T-helper 2 cell (primary cell): Measurements from ENCODE around the gene USP2.

Source experiments
- DNase-seq, 5 experiments: peaks; one replicate each; pipeline versions ENCODE4 v3.0.0 to v3.0.0-alpha.2; 2012 to 2022

USP2 gene

DNA sequence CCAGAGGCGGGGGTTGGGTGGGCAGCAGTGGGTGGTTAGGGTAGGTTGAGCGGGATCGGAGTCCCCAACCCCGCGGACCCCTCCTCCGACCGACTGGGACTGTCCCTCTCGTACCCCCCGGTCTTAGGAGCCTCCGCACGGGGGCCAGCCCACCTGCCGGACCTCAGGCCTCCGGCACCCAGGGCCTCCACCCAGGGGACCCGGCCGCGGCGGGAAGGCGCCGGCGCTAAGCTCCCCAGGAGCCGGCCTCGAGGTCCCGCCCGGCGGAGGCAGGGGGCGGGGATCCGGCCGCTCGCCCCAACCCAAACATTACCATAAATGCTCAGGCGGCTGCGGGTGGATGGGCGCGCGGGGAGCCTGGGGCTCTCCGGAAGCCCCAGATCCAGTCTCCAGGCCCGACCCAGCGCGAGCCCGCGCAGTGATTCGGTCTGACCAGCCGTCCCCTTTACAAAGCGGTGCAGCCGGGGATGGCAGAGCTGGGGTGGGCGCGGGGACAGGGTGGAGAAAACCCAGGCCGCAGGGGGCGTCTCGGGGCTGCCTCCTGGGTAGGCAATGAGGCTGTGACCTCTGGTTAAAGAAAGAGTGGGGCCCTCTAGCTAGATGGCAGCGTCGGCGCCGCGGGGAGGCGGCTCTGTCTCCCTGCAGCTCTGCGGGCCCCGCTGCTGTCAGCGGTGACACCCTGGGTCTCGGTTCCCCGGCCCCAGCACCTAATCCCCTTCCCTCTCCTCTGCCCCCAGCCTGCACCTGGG, 60.5 kb downstream of the USP2 start:
- peak in 3 of 5 experiments; percentile 34 to 76 (median 39) for DNase-seq

DNA sequence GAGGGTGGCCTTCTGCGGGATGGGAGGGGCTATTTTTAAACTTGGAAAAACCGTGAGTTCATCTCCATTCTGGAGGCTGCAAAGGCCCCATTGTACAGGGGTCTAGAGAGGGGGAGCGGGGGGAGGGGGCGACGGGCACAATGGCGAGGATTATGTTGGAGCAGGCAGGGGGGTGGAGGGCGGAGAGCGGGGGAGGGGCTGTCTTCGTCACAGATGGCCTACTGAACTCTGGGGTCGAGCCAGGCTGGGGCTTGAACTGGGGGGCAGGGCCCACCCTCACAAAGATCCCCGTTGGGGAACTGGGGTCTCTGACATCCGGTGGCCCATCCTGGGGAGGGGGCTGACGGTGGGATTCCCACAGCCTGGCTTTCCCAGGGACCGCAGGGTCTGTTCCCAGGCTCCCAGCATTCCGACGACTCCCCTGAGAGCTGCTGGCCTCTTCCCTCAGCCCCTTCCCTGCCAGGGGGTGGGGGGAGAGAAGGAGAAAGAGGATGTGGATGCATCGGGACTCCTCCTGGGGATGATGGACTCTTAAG, 61.2 kb downstream of the USP2 start:
- no peak for DNase-seq

DNA sequence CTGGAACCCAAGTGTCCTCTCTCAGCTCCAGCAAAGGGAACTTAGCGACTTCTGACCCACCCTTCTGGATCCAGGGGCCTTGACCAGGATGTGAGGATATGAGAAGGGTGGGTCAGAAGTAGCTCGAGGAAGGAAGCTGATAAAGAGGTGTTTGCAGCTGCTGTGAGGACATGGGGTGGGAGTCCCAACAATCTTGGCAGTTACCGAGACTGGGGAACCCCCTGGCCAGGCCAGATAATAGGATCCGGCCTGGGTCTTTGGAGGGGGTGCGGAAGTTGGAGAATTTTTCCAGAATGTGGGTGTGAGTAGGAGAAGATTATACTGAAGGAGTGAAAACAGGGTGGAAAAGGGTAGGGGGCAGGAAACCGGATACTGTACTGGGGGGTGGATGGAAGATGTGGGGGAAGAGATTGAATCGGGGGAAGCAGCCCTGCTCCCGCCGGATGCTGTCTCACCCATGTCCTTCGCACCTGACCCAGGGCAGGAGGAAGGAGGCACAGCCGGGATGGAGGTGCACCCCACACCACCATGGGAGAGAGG, 61.7 kb downstream of the USP2 start:
- no peak for DNase-seq

DNA sequence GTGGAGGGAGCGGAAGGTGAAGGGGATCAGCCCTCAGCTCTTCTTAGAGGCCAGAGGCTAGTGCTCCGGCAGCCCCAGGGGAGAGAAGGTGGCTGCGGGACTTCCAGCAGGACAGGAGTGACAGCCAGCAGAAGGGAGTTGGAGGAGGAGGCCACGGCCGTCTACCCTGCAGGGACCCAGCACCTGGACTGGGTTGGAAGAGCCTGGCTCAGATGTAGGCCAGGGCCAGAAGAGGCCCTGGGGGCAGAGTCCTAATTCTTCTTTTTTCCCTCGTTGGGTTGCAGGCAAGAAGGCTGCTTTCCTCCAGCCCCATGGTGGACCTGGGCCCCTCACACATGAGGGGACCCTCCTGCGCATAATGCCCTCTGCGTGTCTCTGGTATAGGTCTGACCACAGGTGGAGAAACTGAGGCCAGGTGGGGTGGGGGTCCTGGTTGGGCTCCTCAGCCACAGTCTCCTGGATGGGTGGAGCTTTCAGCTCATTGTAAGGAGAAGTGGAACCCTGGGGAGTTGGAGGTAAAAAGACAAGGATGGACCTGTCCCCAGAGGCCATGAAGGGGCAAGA, 62.3 kb downstream of the USP2 start:
- DNase-seq = no peak

DNA sequence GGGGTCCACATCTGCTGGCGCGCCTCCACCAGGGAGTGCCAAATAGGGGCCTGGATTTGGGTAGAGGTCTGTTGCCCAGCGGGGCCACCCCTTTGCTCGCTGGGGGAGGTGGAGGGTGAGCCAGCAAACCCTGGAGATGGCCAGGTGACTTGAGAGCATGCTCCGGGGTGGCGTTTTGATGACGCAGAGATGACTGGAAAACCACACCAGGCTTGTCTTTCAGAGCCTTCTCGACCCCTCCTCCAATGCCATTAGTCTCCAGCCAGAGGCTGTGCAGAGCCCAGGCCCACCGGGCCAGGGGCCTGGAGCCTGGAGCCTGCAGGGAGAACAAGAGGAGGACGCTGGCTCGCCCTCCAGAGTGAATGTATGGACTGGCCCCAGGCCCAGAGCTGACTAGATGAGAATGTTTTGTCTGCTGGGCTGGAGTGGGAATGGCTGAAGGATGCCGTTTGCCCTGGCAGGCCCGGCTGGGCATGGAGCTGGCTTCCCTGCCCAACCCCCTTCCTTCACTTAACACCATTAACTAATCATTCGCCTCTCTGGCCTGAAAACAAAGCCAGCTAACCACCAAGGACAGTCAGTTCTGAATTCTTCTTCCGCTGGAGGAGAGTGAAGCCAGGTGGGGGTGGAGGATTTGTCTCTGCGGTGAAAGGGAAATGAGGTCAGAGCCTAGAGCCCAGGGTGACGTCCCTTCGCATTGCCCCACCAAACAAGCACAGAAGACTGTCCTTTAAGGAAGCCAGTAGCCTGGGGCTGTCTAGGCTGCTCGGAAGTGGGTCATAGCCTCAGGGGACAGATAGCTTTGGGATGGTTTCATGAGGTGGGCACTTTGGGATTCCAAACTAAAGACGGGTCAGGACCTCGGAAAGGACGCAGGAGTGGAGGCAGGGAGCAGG, 63.0 kb downstream of the USP2 start:
- DNase-seq = peak in 2 of 5 experiments; percentile 54 to 71

DNA sequence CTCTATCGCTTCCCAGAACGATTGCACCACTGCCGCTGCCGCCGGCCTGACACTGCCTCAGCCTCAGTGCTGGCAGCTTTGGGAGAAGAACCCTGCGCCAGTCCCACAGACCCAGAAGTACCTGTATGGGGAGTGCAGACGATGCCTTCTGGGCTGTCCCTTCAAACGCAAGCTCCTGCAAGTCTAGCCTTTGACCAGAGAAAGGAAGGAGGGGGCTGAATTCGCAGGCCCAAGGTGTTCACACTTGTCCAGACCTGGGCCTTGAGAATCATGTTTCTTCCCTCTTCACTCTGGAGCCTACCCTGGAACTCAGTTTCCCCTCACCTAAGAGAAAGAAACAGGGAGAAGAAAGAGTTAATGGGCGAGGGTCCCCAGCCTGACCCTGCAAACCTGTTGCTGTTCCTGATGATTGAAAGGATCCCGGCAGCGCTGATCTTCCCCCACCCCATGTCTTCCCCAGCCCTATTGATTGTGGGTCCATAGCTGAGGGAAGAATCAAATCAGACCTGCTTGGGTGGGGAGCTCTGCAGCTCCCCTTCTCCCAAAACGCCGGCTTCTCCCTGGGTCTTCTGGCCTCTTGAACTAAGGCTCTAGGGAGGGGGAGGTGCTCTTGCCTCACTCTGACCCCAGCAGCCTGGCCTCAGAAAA, 63.8 kb downstream of the USP2 start:
- DNase-seq = no peak

DNA sequence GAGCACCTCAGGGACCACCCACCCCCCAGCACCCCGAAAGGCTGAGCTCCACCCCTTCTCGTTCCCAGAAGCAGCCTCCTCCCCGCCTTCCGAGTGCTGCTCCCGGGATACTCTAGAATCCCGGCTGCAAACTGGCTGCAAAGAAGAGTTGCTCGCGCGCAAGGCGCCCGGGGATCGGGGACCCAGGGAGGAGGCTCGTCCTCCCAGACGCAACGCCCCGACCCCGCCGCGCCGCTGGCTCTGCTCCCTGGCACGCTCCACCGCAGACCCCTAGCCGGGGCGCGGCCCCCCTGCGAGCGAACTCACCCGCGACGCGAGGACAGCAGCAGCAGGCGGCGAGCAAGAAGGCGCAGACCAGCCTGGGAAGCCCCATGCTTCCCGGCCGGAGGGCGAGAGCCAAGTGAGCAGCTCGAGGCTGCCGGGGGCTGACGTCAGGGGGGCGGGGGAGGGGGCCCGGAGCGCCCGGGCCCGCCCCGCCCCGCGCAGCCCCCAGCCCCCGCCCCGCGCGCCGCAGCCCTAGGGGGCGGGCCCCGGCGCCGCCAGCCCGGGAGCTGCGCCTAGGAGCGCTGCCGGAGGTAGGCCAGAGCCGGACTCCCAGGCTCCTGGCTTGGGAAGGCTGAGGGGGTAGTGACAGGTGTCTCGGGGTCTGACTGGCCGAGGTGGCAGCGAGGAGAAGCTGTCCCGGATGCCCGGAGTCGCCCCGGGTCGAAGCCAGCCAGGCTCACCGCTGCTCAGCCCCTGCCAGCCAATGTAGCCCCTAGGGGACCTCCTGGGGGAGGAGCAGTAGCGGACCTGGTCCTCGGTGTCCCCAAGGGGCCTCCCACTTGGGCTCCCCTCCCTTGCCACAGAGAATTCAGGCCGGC, 64.5 kb downstream of the USP2 start, which contains the start of gene MCAM:
TSS of gene MCAM (minus strand) at position 402 of the 863 bp plus-strand sequence. CDS start at position 373, 29 bp downstream.
- DNase-seq = no peak

DNA sequence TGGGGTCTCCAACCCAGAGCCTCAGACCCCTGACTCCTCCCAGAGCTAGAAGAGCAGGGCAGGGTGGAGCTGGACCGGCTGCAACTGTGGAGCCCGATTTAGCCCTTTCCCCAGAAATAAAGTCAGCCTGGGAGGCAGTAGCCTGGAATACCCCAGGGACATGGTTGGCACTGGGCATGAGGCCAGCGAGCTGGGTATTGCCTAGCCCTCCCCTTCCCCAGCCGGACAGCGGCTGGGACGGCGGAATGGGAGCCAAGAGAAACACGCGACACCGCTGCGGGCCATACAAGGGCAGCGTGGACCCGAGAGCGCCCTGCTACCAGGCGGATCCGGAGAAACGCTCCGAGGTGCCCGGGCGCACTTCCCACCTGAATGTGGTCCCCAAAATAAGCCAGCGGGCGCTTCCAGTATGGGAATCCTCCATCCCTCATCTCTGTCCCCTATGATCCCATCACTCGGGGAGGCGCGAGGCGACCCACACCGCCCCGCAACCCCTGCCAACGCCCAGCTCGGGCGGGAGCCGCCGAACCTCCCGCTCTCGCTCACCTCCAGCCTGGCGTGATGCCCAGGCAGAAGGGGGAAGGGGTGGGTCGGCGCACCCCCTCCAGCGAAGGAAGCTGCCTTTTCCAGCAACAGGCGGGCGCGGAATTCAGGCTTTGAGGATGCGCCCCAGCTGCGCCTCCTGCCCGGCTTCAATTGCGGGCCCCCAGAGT, 65.3 kb downstream of the USP2 start:
- DNase-seq = no peak

DNA sequence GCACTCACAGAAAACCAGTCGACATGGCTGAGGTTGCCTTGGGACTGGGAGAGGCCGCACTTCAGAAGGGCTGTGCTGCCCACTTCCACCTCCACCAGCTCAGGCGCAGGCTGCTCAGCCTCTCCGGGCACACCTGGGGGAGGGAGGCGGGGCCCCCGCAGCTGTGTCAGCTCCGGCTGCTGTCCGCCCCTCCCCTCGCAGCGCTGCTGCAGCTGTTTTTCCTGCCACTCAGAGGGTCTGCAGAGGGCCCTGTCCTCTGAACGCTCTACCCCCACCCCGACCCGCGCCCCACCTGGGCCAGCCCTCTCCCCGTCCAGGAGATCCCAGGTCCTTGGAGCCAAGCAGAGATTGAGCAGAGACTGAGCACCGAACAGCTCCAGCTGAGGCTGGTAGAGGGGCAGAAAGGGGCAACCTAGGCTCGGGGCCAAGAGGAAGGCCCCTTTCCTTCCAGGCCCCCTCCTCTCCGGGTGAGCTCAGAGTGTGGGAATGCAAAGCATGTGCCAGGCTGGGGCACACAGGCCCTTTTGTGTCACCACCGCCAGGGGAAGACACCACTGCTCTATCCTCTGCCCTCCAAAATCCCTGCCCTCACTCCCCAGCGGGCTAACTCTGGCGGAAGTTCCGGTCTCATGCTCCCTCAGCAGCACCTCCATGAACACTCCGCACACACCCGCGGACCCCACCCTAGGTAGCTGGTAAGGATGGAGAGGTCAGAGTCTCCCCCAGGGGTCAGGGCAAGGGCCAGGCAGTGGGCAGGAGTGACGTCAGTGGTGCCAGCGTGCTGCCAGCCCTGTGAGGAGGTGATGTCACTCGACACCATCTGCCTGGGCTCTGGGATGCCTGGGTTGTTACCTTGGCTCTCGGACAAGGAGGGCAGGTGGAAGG, 66.1 kb downstream of the USP2 start:
- peak in 3 of 5 experiments; percentile 36 to 56 (median 44) for DNase-seq

DNA sequence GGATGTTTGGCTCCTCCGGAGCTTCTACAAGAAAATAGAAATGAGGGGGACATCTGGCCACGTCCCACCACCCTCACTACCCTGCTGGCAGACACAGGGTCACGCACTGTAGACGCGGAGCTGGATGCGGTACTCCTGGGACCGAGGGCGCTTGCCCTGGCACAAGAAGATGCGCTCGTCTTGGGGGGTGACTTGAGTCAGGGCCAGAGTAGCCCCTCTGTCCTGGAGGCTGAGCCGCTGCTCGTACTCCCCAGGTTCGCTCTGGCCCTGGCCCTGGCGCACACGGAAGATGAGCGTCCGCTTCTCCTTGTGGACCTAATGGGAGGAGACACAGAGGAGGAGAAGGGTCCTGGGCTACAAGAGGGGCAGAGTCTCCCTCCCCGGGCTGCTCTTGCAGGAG, 66.8 kb downstream of the USP2 start:
- no peak for DNase-seq

DNA sequence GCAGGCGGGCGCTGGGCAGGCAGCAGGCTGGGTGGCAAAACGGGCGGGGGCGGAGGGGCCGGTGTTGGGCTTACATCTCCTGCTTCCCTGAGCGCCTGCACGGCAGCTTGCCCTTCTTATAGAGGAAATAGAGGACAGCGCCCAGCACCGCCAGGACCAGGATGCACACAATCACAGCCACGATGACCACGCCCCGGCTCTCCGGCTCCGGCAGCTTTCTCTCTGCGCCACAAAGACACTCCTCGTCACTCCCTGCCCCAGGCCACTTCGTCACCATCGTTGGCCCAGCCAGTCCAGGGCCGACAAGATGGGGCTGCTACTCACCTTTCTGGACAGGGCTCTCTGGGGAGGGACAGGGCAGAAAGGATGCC, 70.8 kb downstream of the USP2 start:
- no peak for DNase-seq

DNA sequence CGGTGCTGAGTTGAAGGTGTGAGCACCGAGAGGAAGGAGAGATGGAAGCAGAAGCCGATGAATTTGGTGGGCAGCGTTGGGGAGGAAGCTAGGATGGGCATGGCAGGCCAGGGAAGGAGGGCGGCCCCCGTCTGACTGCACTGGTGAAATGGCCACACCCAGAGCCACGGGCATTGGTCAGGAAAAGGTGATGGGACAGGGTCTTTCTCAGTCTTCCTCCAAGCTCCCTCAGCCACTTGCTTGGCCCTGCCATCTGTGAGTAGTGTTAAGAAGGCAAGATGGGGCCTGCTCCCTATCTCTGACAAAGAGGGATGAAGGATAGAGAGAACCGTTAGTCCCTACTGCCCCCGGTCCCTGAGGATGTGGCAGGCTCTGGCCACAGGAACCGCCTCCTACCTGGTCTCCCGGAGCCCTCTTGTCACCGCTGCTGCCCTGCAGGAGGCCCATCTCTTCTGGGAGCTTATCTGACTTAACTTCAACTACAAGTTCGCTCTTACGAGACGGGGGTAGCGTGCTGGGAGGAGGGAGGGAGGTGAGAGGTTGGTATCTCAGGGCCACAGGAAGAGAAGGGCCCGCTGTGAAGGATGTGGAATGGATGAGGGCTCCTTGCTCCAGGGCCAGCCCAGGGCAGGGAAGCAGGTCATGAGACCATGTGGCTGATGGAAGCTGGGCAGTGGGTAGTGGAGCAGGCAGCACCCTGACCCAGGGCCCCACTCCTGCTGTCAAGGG, 71.4 kb downstream of the USP2 start:
- no peak for DNase-seq

DNA sequence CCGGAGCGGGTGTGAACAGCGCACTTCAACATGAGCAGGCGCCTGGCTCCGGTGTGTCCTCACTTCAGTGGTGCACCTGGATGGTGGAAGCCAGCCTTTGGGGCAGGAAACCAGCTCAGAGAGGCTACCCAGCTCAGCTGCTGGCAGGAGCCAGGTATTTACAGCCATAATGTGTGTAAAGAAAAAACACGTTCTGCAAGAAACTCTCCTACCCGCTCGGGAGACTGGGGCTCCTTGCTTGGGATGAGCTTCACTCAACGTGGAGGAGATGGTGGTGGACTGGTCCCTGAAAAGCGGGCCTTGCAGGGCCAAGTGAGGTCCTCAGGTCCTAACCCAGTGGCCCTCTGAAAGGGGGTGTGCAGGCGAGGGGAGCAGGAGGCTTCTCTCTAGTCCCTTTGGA, 72.1 kb downstream of the USP2 start:
- DNase-seq = no peak

DNA sequence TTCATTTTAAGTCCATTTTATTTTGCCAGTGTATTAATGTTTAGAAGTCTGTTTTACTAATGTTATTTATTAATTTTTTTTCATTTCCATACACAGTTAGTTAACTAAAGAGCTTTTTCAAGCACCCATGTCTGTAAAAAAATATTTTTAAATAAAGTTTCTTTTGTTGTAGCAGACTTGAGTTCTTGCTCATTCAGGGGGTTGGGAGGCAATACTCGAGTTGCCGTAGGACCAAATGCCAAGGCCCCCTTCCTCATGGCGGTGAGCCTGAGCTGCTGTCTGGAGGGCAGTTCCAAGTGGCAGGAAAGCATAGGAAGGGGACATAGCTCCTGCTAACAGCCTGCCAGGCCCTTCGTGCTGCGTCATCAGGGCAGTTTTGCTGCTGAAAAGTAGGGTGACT, 73.5 kb downstream of the USP2 start:
- DNase-seq = no peak

DNA sequence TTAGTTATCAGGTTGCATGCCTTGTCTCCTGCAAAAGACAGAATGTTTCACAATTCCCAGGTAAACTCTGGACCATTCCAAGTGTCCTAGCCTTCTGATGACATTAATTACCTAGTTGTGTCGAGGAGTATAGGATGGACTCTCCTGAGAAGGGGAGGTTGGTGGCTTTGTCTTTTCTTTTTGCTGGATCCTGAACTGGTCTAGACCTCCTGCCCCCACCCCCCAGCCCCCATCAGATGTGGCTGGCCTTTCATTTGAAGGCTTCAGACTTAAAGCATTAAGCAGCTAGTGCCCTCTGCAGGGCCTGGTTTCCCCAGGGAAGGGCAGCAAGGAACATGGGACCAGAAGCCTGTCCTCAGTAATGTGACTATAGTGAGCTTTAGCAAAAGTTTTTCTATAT, 74.3 kb downstream of the USP2 start:
- DNase-seq = no peak

DNA sequence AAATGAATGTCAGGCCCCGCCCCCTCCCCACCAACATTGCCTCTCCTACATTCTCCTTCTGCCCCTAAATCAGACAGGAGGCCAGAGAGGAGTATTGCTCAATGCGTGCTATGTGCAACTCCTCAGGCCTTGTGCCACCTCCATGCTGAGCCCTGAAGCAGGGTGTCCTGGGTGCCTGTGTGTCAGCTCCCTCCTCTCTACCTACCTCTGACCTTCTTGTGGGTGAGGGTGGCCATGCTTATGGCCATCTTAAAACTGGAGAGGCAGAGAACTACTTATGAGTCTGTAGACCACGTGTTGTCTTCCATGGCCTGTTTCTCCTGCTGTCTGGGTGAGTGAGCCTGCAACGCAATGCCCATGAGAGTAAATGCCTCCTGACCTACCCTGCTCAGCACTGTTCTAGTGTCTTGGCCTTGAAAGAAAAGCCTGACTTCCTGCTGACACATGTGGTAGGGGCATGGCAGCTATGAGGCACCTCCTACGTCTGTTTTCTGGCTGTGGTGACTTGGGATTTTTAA, 75.1 kb downstream of the USP2 start:
- DNase-seq = peak in 1 of 5 experiments; percentile 34

DNA sequence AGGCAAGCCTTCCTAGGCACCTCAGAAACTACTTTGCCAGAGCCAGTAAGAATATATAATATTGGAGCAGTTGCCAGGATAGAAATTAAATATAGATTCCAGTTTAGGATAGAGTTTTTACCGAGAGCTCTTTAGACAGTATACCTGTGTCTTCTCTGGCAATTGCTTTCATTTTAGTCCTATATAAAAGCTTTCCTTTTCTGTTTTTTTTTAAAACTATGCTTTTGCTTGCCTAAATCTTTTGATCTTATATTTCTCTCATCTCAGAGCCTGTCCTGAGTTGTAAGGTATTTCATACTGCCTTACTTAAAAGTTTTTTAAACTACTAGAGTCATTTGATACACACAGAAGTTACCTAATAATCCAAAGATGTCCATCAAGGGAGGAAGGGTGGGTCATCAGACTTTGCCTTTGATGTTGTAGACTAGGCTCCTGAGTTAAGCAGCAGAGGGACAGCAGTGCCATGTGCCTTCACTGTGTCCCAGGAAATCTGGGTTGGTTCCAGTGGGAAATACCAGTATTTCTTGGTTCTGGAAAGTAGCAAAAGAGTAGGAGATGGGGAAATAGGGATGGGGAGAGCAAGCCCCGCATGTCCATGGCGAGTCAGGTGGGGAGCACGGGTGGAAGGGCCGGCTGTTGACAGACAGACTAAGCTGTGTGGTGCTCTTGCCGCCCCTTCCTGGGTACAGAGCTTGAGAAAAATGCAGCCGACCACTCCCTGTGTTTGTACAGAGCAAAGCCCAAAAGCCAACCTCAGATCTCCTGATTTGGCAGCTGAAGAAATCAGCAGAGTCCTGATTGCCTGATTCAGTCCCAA, 75.7 kb downstream of the USP2 start:
- DNase-seq = no peak
